Fibroblast of lung (primary cell): ENCODE results near the gene CDIPT.

ENCODE experiments used
- CTCF ChIP-seq, 2 donors: IDR thresholded peaks in 1 of 2; conservative IDR thresholded peaks in 1 of 2; 1 replicate in 1 of 2; 2 replicates in 1 of 2; pipeline ENCODE4 v1.5.1; 2011 to 2012; ENCODE audit warnings: low read length in 2 of 2, control low read depth in 1 of 2, inconsistent platforms in 1 of 2, low read depth in 1 of 2, mild to moderate bottlenecking in 1 of 2
- EZH2 ChIP-seq: IDR thresholded peaks from 2 replicates; pipeline ENCODE4 v1.5.1; 2012; ENCODE audit warnings: low read length, control low read depth, mild to moderate bottlenecking; ENCODE audit errors: missing control alignments

GRCh38 chr16:29830774-29831173 is 32.3 kb downstream of the CDIPT start:
- TF ChIP-seq CTCF (conservative IDR thresholded peaks at IDR 0.05 in 1 of 2, IDR thresholded peaks at IDR 0.05 in 1 of 2; ENCODE audit: low read depth in 1 of 2, low read length in 2 of 2): no peak
- no peak for TF ChIP-seq EZH2
